Measurements from ENCODE around the gene RALGAPA1.

GRCh38 chr14:35704793-35705493 lies 104.2 kb downstream of the RALGAPA1 start:
- TF ChIP-seq CTCF (conservative IDR thresholded peaks at IDR 0.05; ENCODE audit: low read depth in 2 of 2) (no peak), EZH2 (IDR thresholded peaks at IDR 0.05; ENCODE audit: low read depth, unreplicated experiment) (no peak), REST (IDR thresholded peaks at IDR 0.05; ENCODE audit: unreplicated experiment) (no peak), EZH2phosphoT487 (IDR thresholded peaks at IDR 0.05; ENCODE audit: unreplicated experiment) (no peak), ETS1 (IDR thresholded peaks at IDR 0.05) (no peak), CREB1 (CRISPR knock-in tag; IDR thresholded peaks at IDR 0.05; ENCODE audit: low read depth) (no peak), ZNF114 (CRISPR knock-in tag; IDR thresholded peaks at IDR 0.05) (no peak), POLR2AphosphoS5 (IDR thresholded peaks at IDR 0.05; ENCODE audit: low read depth) (no peak), ZNF462 (CRISPR knock-in tag; IDR thresholded peaks at IDR 0.05) (no peak)

Data from GM23338 (cell line).